Stimulated activated CD8-positive, alpha-beta memory T cell treated with anti-CD3 and anti-CD28 coated beads, Interleukin-15, amount 100 ng/mL, for 48 hours (primary cell): ENCODE measurements around the gene GJB1.
A peak's percentile ranks its signal among the peaks of the same experiment; 100 is the strongest.

Experiments used
- DNase-seq, 2 donors: peaks; one replicate each; pipeline ENCODE4 v3.0.0-alpha.2; 2020; ENCODE audit warnings: low read depth in 2 of 2

The GJB1 gene

DNA sequence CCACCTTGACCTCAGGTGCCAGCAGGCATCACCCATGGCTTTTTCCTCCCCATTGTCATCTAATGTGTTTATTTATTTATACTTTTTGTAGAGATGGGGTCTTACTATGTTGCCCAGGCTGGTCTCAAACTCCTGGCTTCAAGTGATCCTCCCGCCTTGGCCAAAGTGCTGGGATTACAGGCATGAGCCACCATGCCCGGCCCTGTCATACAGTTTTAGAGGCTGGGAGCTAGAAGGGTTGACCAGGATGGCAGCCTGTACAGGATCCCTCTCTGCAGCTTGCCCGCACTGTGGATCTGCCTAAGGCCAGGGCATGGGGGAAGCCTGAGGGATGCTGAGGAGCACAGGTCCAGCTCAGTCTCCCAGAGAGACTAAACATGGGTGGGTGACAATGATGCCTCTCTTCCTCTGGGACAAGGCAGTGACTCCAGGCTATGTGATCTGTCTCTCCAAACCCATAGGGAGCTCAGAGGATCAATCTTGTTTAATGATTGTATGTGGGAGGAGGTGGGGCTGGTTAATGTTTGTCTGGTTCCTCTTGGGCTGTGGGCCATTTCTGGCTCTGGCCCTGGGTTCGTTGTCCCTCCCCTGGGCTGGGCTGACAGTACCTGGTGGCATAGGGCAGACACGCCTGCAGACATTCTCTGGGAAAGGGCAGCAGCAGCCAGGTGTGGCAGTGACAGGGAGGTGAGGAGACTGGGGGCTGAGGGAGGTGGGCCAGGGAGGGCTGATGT is 8.3 kb upstream of the GJB1 start:
- no peak for DNase-seq

DNA sequence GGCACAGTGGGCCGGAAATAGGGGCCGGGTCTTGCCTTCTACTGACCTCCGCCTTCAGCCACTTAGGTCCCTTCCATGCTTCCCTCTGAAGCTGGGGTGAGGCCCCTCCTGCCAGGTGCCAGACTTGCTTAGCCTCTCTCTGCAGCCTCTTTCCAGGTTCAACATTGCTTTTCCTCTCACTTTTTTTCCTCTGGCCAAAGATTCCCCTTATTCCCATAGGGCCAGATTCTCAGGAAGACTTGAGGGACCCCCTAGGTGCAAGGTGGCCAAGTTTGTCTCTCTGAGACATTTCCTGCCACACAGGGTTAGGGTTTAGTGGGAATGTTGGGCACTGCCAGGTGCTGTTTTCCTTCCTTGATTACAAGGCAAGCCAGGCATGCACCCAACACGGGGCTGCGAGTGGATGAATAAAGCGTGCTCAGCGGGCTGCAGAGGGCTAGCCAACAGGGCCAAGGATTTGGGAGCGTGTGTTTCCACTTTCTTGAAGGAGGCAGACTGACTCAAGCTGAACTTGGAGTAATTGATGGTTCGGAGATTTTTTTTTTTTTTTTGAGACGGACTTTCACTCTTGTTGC is 7.6 kb upstream of the GJB1 start:
- no peak for DNase-seq

DNA sequence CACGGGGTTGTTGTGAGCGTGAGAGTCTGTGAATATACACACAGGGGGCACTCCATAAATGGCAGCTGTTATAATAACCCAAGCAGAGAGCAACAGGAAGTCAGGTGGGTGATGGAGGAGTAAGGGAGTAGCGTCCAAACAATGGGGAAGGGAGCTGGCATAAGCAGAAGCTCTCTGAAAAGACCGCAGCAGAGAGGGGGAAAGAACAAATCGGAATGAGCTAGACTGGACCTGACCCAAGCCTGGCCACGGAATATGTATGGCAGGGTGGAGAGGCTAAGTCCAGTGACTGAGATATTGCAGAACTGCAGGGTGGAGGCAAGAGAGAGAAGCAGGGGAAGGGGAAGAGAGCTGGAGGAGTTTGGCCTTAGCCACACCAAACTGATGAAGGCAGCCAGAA is 6.5 kb upstream of the GJB1 start:
- no peak for DNase-seq

DNA sequence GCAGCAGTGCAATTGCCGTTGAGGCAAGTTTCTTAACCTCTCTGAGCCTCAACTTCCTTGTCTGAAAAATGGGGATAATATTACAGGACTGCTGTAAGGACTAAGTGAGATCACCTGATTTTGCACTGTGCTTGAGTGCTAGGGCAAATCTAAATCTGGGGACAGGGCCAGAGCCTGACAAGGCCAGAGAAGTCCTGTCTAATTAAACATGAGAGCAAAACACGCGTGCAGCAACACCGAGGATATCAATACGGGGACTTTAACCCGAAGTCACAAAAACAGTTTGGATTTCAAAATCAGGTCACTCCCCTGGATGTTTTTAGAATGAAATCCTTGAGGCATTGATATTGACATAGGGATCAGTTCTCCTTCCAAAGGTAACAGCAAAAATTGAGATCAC is 5.7 kb upstream of the GJB1 start:
- DNase-seq: no peak

DNA sequence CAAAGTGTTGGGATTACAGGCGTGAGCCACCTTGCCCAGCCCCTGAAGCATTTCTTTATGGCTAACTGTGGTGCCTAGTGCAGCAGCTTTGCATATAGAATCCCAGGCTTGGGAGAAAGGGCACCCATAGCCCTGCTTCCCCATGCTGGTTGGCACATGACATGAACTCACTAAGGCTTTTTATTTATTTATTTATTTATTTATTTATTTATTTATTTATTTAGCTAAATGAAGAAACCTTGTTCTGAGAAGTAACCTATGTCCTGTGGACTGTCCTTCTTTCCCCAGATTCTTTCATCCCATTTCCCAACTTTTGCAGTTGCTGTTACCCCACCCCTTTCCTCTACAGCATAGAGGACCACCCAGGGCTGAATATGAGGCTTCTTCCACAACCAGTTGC is 1.9 kb upstream of the GJB1 start:
- no peak for DNase-seq

DNA sequence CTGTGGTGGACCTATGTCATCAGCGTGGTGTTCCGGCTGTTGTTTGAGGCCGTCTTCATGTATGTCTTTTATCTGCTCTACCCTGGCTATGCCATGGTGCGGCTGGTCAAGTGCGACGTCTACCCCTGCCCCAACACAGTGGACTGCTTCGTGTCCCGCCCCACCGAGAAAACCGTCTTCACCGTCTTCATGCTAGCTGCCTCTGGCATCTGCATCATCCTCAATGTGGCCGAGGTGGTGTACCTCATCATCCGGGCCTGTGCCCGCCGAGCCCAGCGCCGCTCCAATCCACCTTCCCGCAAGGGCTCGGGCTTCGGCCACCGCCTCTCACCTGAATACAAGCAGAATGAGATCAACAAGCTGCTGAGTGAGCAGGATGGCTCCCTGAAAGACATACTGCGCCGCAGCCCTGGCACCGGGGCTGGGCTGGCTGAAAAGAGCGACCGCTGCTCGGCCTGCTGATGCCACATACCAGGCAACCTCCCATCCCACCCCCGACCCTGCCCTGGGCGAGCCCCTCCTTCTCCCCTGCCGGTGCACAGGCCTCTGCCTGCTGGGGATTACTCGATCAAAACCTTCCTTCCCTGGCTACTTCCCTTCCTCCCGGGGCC is 1.2 kb downstream of the GJB1 start:
- DNase-seq: no peak

DNA sequence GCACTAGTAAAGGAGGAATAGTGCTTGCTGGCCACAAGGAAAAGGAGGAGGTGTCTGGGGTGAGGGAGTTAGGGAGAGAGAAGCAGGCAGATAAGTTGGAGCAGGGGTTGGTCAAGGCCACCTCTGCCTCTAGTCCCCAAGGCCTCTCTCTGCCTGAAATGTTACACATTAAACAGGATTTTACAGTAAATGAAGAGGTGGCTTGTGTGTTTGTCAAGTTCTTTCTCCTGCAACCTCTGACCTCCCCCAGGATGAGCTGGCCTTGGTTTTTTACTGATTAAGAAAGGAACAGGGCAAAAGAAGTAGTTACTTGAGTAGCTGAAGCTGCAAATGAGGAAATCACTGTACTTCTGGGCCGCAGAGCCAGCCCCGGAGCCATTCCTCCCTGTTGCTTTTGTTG is 2.0 kb downstream of the GJB1 start:
- DNase-seq: no peak

DNA sequence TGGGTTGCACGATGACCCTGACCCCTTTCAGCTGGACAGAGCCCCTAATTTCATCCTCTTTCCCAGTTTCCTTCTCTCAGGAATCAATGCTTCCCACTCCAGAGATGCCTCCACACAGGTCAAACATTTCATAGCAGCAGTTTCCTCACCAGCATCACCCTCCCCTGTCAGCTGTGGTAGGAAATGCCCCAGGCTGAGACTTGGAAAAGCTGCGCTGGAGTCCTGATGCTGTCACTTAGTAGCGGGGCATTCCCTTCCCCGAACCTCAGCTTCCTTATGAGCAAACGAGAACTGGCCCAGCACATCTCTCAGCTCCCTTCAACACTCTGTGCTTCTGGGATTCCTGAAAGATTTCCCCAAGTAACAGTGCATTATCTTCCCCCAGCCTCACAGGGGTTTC is 2.7 kb downstream of the GJB1 start:
- no peak for DNase-seq

DNA sequence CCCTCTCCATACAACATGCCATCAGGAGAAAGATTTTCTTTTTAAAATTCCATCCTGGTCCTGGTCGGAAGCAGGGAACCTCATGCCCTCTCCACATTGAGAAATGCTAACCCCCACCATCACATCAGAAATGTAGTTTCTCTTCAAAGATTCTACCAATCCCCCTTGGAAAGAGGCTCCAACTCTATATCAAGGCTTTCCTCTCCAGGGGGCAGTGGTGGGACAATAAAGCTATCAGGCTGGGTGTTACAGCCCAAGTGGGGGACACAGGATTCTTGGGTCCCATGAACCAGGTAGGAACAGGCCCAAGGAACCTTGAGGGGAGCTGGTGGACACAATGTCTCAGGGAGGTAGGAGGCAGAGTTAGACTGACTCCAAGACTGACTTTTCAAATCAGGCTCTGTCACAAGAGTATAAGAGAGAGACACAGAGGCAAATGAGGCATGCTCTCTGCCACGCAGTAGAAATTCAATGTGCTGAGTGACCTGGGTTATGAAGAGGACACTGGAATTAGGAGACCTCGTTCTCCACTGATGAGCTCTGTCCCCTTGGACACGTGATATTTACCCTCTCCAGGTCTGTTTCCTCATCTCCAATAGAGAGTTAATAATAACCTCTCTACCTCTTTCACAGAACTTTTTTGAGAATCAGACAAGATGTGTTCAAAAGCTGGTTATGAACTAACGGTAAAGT is 4.5 kb downstream of the GJB1 start:
- no peak for DNase-seq

DNA sequence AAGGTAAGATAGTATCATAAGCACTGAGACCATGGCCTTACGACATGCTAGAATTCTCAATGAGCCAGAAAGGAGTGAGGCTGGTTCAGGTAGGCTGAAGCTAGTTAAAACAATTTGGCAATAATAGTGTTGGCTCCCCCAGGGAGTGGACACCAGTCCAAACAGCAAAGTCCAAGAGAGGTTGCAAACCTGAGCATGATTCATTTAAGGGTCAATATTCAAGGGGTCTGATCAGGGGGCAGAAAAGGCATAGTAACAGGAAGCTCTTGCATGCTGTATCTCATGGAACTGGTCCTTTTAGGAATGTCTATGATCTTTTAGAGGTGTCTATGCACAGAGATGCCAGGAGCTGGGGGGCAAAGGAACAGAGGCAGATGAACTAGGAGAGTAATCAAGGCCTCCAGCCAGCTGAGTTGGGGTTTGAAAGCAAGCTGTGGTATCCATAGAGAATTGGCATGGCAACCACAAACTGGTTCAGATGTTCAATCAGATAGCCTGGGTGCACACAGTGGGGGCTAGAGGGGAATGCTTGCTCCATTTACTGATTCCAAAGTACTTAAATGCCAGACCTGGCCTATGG is 5.1 kb downstream of the GJB1 start:
- DNase-seq: no peak

DNA sequence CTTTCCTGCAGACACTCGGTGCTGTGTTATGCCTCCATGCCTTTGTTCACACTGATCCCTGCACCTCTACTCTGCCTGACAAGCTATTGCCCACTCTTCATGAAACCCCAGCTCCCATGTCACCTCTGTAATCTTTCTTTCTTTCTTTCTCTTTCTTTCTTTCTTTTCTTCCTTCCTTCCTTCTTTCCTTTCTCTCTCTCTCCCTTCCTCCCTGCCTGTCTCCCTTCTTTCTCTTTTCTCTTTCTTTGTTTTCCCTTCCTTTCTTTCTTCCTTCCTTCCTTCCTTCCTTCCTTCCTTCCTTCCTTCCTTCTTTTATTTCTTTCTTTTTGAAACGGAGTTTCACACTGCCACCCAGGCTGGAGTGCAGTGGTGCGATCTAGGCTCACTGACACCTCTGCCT is 12.5 kb downstream of the GJB1 start:
- DNase-seq: no peak

DNA sequence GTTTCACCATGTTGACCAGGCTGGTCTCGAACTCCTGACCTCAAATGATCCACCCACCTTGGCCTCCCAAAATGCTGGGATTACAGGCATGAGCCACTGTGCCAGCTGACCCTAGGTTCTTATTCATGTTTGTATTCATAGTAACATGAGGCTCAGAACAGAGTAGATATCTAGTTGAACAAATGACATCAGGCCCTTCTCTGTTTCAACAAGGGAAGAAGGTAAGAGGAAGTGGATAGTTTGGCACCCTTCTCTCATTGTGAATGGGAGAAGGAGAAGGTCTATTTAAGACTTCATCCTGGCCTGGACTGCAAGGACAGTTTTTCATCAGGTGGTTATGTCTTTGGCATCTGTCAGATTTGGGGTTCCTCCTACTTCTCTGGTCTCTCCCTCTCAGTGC is 13.8 kb downstream of the GJB1 start:
- no peak for DNase-seq

DNA sequence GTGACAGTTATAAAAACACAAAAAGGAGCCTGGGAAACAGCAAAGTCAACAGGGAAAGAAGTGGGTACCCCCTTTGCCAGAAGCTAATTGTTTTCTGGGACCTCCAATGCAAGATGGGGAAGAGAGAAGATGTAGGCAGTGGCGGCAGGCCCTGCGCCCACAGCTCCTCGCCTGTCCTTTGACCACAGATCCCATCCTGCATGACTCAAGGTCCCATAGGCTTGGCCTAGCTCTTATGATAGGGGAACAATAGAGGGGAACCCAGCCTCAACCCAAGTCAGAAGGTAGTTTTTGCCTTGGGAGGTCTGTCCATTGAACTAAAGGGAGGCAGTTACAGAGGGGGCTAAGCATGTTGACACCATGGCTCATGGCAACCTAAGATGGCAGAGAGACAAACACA is 16.8 kb downstream of the GJB1 start:
- no peak for DNase-seq

DNA sequence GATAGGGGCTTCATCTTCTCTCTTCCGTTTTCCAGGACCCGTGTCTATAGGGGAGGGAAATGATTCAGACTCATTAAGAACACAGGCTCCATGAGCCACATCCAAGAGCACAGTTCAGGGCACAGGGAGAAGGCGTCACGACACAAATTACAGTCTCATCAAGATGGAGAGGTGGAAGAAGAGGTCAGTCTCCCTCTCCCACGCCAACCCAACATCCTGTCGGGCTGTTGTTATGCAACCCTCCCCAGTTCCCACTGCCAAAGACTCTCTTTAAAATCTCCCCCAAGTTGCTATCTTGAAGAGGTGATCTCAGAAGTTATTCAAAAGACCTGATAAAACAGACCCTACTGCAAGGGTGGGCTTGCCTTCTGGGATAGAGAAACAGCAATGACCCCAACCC is 18.3 kb downstream of the GJB1 start:
- no peak for DNase-seq

DNA sequence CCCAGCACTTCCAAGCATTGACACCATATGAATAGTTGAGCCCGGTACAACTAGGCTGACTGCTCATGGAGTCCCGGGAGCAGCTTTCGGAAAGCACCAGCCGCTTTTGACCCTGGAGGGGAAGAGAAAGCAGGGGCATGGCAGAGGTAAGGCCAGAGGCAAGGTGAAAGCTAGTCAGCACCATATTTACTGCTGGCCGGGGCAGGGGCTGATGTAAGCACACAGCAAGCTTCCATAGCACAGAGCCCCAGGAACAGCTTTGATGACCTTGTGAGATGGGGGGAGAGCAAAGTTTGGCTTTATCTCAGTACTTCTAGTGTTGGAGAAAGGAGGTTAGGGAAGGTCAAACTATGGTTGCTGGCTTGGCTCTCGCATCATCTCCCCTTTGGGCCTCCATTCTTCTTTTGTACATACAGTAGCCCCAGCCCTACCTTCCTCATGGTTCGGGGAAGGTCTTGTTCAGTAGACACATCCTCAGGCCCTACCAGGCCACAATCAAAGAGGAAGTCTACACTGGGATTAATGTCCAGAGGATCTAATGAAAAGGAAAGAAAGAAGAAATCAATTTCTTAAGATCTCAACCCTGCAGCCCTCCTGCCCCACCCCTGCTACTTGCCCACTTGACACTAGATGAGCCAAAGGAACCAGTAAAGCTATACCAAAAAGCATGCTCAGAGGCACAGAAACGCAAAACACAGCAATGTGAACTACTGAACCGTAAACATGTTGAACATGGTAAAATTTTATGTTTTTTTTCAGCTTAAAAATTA is 21.5 kb downstream of the GJB1 start:
- no peak for DNase-seq

DNA sequence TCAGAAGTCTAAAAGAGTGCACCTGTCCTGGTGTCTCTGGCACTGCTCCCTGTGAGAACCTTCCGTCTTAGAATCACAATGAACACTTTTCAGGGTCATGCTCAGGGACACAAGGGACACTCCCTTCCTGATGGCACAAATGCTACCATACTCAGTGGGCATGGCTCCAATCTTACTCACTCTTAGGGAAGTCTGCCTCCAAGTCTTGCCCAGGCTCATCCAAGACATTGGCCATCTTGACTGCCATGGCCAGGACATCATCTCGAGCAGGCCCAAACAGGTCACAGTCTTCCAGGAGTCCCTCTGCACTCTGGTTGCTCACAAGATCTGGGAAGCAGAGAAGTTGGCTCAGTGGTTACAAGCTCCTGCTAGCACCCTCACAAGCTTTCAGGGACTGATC is 22.1 kb downstream of the GJB1 start:
- DNase-seq: no peak

DNA sequence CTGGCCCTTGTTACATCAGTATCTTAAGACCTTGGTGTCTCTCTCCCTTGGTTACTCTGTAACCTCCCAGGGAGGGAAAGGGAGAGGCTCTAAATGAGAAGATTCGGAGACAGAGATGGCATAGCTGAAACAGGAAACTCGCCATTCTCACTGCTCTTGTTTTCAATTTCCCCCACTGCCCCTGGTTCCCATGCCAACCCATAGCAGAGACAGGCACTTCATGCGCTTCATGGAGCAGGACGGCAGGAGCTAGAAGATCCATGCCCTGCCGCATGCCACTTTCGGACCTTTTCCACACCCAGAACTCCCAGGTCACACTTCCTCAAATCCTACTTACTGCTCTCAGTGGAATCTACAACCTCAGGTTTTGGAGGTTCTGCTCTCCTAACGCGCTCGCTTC is 27.8 kb downstream of the GJB1 start:
- no peak for DNase-seq

DNA sequence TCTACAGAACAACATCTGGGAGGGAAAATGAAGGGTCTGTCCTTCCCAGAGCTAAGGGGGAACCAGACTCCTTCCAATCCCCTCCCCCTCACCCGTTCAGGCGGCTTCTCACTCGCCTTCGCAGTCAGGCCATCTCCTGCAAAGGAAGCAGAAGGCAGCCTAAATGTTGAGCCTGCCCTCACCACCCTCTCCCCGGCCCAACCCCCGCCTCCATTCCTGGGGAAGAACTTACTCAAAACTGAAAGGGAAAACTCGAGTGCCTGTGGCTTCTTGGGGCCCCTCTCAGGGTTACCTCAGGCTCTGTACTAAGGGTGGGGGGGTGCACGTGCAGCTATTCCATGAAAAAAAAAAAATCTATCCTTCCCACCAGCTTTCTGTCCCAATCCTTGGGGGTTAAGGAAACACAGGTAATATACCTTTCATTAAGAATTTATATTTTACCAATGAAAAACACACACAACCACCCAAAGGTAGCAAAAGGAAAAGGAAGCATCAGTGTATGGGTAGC is 28.5 kb downstream of the GJB1 start:
- DNase-seq: peak; percentile 17 to 20

DNA sequence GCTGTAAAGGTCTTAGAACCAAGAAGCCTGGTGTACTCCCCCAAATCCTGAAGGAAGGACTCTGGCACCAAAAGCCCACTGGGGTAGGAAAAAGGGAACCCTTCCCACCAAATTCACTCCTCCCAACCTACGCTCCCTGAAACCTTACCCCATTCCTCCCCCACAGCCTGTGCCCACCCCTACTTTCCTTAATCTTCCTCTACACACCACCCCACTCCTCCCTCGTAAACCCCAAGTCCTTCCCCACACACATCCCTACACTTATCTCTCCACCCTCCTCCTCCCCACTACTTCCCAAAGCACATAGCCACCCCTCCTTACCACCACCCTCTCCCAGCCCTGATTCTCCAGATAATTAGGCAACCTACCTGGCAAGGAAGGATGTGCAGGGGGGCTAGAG is 29.2 kb downstream of the GJB1 start:
- no peak for DNase-seq

DNA sequence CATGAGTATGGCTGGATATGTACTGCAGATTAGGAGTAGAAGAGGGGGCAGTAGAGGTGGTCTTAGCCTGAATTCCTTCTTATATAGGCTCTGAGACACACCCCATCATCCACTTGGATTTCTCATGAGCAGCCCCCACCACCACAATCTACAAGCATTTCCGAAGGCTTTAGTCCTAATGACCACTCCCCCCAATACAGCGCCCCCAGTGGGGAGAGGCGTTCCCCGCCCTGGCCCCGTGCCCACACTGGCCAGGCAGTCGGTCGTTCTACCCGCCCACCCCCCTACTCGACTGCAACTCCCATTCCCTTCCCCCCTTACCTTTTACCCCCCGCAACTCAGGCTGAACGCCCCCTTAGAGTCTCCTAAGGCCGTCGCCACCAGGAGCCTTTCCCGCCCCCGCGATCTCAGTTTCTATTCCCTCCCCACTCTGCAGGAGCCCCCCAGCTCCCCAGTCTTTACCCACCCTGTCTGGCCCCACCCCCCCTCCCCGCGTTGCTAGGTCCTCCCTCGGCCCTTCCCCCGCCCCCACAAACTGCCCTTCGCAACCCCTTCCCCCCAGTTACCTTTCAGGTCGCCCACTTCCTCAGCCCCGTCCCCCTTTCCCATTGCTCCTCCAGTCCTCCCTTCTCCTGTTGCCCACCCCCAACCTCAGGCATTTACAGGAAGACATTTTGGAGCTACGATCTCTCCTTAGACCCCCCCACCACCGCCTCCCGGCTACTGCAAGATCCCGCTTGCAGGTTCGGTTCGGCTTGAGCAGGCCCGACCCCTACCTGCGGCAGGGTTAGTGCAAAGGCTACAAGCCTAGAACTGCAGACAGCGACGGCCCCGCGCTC is 30.4 kb downstream of the GJB1 start:
- DNase-seq: peak in 1 of 2 donors; percentile 17
